PC-9 (cell line): ENCODE measurements around the gene SHISA9.

Experiments used
- CTCF ChIP-seq: fragments of 200-600 bp; sonication (generic); conservative IDR thresholded peaks from 2 replicates; pipeline ENCODE4 v1.6.1; 2017; ENCODE audit warnings: mixed run types, antibody characterized with exemption, mild to moderate bottlenecking, moderate library complexity
- EZH2 ChIP-seq: fragments of 200-600 bp; sonication (generic); IDR thresholded peaks from 2 replicates; pipeline ENCODE4 v1.8.0; 2017; ENCODE audit warnings: antibody characterized with exemption, low read depth

- TF ChIP-seq EZH2 (no peak), CTCF (no peak)
Measured at GRCh38 chr16:13189250-13189649, 287.9 kb downstream of the SHISA9 start.
